ENCODE data around the gene MTFR1L.

Gene MTFR1L

DNA sequence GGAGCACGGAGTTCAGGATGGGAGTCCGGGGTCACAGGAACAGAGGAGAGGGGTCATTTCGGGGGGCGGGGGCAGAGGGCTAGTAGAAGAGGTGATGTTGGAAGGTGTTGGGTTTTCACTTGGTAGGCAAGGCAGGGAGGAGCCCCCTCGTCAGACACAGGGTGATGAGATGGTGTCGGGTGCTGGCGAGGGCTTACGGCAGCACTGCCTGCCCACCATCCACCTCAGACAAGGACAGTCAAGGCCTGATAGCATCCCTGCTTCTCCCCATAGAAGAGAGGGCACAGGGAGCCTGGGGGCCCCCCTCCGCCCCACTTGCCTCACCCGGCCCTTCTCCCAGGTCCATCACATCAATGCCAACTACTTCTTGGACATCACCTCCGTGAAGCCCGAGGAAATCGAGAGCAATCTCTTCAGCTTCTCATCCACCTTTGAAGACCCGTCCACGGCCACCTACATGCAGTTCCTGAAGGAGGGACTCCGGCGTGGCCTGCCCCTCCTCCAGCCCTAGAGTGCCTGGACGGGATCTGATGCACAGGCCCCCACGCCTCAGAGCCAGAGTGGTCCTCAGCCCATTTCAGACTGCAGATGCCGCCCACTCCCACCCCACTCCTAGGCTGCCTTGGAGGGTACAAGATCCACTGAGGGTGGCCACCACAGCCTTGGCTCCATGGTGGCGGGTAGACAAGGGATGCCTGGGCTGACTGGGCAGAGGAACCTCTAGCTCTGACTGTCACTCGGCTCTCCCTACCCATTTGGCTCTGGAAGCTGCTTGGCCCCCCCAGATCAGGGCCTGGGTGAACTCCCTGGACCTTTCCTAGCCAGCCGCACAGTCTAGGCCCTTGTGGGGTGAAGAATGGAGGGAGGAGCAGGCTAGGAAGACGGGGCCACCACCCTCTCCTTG lies 4.3 kb upstream of the MTFR1L start:
- TF ChIP-seq BHLHE40 (IDR thresholded peaks at IDR 0.05; ENCODE audit: borderline replicate concordance) (no peak), L3MBTL2 (conservative IDR thresholded peaks at IDR 0.05) (no peak), TARDBP (IDR thresholded peaks at IDR 0.05) (no peak), LEF1 (IDR thresholded peaks at IDR 0.05; ENCODE audit: borderline replicate concordance) (no peak), FOXM1 (IDR thresholded peaks at IDR 0.05; ENCODE audit: borderline replicate concordance) (no peak), ELF4 (IDR thresholded peaks at IDR 0.05) (no peak)
- CTCF ChIA-PET = no interaction called here
- POLR2A ChIA-PET = interaction anchor here (0.8 kb wide), 1 partner anchor 21 kb away, joined by 3 read pairs; no protein-coding TSS in a partner anchor
- DNase-seq (ENCODE audit: extremely low spot score) = no peak

DNA sequence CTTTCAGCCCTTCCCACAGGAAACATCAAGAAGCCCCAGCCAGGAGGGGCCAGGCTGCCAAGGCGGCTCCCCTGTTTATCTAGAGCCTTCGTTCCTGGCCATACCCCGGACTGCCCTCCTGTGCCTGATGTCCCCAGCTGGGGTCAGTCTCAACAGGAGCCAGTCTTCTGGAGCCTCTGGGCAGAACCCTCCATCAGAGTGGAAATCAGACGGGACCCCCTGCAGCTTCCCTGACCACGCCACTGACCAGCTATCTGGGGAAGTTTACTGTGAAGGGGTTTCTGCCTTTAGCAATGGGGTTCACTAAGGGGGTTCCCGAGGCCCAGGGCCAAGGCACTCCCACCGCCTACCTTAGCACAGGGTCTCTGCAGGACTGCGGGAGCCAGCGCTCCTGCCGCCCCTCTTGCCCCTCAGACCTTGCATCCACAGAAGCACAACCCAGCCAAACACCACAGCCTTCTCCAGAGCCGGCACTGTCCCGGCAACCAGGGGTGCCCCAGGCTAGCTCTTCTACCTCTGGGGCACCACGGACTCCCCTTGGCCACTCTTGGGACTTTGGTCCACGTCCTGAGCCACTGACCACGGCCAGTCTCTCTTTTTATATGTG lies 3.5 kb upstream of the MTFR1L start:
- DNase-seq (ENCODE audit: extremely low spot score) = no peak
- ChIA-PET CTCF (no interaction called here), POLR2A (no interaction called here)
- TF ChIP-seq, protein P1, sequence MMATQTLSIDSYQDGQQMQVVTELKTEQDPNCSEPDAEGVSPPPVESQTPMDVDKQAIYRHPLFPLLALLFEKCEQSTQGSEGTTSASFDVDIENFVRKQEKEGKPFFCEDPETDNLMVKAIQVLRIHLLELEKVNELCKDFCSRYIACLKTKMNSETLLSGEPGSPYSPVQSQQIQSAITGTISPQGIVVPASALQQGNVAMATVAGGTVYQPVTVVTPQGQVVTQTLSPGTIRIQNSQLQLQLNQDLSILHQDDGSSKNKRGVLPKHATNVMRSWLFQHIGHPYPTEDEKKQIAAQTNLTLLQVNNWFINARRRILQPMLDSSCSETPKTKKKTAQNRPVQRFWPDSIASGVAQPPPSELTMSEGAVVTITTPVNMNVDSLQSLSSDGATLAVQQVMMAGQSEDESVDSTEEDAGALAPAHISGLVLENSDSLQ (IDR thresholded peaks at IDR 0.05) = no peak
- TF ChIP-seq FOXM1 (IDR thresholded peaks at IDR 0.05; ENCODE audit: borderline replicate concordance) (no peak), ZNF384 (IDR thresholded peaks at IDR 0.05) (no peak), HDGF (IDR thresholded peaks at IDR 0.05; ENCODE audit: borderline replicate concordance) (no peak), BHLHE40 (IDR thresholded peaks at IDR 0.05; ENCODE audit: borderline replicate concordance) (no peak), SP1 (IDR thresholded peaks at IDR 0.05) (no peak), FOXA1 (IDR thresholded peaks at IDR 0.05) (no peak), CTBP1 (IDR thresholded peaks at IDR 0.05; ENCODE audit: borderline replicate concordance) (no peak), TARDBP (IDR thresholded peaks at IDR 0.05) (no peak), ELF4 (IDR thresholded peaks at IDR 0.05) (no peak), FOXK2 (IDR thresholded peaks at IDR 0.05) (no peak), SUZ12 (IDR thresholded peaks at IDR 0.05) (no peak), NFRKB (IDR thresholded peaks at IDR 0.05) (no peak), L3MBTL2 (conservative IDR thresholded peaks at IDR 0.05) (no peak), LEF1 (IDR thresholded peaks at IDR 0.05; ENCODE audit: borderline replicate concordance) (no peak), ARNT (IDR thresholded peaks at IDR 0.05) (no peak)

DNA sequence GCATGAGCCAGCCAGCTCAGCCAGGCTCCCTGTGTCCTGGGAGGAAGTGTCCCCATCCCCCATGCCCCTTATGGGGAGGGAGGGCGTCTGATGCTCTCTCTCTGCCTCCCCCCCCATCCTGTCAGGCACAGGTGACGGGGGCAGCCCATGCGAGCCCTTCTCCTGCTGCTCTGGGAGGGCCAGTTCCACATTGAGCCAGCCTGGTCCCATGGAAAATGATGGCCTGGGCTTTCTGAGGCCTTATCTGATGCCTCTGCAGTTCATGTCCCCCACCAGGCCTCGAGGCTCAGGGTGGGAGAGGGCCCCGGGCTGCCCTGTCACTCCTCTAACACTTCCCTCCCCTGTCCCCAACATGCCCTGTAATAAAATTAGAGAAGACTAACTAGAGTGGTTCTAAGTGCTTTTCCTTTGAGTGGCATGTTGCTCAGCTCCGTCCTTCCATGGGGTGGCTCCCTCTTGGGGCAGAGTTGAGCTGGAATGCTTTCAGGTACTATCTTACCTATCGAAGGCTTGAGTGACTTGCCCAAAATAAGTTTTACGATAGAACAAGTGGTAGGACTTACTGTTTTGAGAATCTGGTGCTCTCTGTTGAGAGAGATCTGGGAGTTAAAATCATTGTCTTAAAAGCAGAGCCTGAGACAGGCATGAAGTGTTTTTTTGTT lies 1.8 kb upstream of the MTFR1L start:
- POLR2A ChIA-PET = interaction anchor here (1.1 to 1.4 kb wide), 3 partner anchors 8 to 57 kb away, joined by 4 to 5 read pairs (median 5); partner anchors contain the start of gene PAQR7
- CTCF ChIA-PET = interaction anchor here (1.4 kb wide), 1 partner anchor 11 kb away, joined by 4 read pairs; no protein-coding TSS in a partner anchor

DNA sequence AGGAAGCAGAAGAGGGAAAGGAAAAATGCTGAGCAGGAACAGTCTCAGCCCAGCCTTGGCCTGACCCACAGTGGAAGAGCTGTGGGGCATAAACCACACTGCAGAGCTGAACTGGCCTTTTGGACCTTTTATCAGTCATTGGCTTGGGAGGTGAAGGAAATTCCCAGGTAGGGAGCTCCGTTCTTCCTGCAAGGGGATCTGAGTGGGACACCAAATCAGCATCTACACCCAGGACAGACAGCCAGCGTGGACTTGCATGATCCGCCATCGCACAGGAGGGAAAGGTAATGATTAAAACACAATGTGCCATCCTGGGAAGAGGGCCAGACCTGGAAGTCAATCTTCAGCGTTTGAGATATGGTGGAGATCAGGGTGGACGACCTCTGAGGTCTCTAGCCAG lies 1.2 kb upstream of the MTFR1L start:
- CTCF ChIA-PET = interaction anchor here (1.4 kb wide), 1 partner anchor 11 kb away, joined by 4 read pairs; no protein-coding TSS in a partner anchor
- no peak for DNase-seq (ENCODE audit: extremely low spot score)
- no peak for TF ChIP-seq ELF4 (IDR thresholded peaks at IDR 0.05)
- TF ChIP-seq TARDBP (IDR thresholded peaks at IDR 0.05) = no peak
- TF ChIP-seq ZNF384 (IDR thresholded peaks at IDR 0.05) = no peak
- no peak for TF ChIP-seq NFRKB (IDR thresholded peaks at IDR 0.05)
- no peak for TF ChIP-seq BHLHE40 (IDR thresholded peaks at IDR 0.05; ENCODE audit: borderline replicate concordance)
- TF ChIP-seq HDGF (IDR thresholded peaks at IDR 0.05; ENCODE audit: borderline replicate concordance) = no peak
- TF ChIP-seq CTBP1 (IDR thresholded peaks at IDR 0.05; ENCODE audit: borderline replicate concordance) = no peak
- no peak for TF ChIP-seq FOXA1 (IDR thresholded peaks at IDR 0.05)
- no peak for TF ChIP-seq FOXM1 (IDR thresholded peaks at IDR 0.05; ENCODE audit: borderline replicate concordance)
- no peak for TF ChIP-seq SUZ12 (IDR thresholded peaks at IDR 0.05)
- TF ChIP-seq LEF1 (IDR thresholded peaks at IDR 0.05; ENCODE audit: borderline replicate concordance) = no peak
- TF ChIP-seq FOXK2 (IDR thresholded peaks at IDR 0.05) = no peak
- TF ChIP-seq, protein P1 (IDR thresholded peaks at IDR 0.05) = no peak
- POLR2A ChIA-PET = interaction anchor here (1.1 to 1.4 kb wide), 4 partner anchors 9 to 57 kb away, joined by 3 to 5 read pairs (median 4); partner anchors contain the start of gene PAQR7

More for the DNA sequence above, 1.8 kb upstream of the MTFR1L start:
- TF ChIP-seq, protein P1 (IDR thresholded peaks at IDR 0.05) = peak; percentile 90
- TF ChIP-seq ELF4 (IDR thresholded peaks at IDR 0.05) = no peak
- no peak for DNase-seq (ENCODE audit: extremely low spot score)

DNA sequence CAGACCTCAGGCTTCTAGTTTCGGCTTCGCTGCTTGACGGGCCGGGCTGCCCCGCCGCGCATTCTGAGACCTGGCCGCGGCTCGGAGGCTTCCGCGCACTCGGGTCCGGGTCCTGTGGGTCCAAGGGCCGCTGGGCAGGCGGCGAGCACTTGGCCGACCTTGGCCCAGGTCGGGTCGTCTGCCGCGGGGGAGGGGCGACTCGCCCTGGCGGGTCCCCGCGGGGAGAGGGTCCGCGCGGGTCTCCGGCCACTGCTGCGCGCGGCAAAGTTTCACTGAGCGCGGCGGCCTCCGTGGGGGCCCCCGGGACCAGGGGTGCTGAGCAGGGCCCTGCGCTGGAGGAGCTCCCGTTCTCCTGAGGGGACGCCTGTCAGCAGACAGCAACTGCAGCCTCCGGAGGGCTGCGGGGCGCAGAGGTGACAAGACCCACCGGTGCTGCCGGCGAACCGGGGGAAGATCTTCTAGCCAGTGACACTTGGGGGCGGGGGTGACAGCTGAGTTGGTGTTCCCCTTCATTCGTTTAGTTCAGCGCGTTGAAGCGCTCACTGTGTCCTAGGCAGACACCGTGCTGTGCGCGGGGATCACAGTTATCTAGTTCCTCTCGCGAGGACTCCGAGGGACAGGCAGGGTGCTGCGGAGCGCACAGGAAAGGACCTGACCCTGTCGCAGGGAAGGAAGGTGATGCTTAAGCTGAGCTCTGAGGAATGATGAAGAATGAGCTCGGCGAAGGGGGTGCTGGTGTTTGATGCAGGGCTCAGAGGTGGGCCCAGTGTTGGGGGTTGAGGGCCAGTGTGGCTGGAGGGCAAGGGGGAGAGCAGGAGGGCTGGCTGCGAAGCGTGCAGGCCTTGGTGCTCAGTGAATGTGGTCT lies 725 bp downstream of the MTFR1L start:
- no peak for TF ChIP-seq FOXM1 (IDR thresholded peaks at IDR 0.05; ENCODE audit: borderline replicate concordance)
- TF ChIP-seq SUZ12 (IDR thresholded peaks at IDR 0.05) = no peak
- no peak for TF ChIP-seq ELF4 (IDR thresholded peaks at IDR 0.05)
- TF ChIP-seq SP1 (IDR thresholded peaks at IDR 0.05) = no peak
- peak; percentile 37 for TF ChIP-seq L3MBTL2 (conservative IDR thresholded peaks at IDR 0.05)
- no peak for TF ChIP-seq NFRKB (IDR thresholded peaks at IDR 0.05)
- TF ChIP-seq ZNF384 (IDR thresholded peaks at IDR 0.05) = no peak
- no peak for TF ChIP-seq HDGF (IDR thresholded peaks at IDR 0.05; ENCODE audit: borderline replicate concordance)
- ChIA-PET POLR2A (interaction anchor here (0.6 to 1.7 kb wide), 9 partner anchors 8 to 177 kb away, joined by 3 to 11 read pairs (median 3); partner anchors contain the start of genes PAFAH2 and PAQR7), CTCF (interaction anchor here (0.5 kb wide), 1 partner anchor 111 kb away, joined by 3 read pairs; no protein-coding TSS in a partner anchor)
- DNase-seq (ENCODE audit: extremely low spot score) = peak; percentile 69

Data from HEK293T (cell line).